ENCODE results near the gene OR10T2.
"Not testable (repeated sequence)": the region's sequence is repeated elsewhere in the genome, so short reads cannot be mapped to it uniquely, and the experiment has no call there.

OR10T2 gene, protein sequence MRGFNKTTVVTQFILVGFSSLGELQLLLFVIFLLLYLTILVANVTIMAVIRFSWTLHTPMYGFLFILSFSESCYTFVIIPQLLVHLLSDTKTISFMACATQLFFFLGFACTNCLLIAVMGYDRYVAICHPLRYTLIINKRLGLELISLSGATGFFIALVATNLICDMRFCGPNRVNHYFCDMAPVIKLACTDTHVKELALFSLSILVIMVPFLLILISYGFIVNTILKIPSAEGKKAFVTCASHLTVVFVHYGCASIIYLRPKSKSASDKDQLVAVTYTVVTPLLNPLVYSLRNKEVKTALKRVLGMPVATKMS

DNA sequence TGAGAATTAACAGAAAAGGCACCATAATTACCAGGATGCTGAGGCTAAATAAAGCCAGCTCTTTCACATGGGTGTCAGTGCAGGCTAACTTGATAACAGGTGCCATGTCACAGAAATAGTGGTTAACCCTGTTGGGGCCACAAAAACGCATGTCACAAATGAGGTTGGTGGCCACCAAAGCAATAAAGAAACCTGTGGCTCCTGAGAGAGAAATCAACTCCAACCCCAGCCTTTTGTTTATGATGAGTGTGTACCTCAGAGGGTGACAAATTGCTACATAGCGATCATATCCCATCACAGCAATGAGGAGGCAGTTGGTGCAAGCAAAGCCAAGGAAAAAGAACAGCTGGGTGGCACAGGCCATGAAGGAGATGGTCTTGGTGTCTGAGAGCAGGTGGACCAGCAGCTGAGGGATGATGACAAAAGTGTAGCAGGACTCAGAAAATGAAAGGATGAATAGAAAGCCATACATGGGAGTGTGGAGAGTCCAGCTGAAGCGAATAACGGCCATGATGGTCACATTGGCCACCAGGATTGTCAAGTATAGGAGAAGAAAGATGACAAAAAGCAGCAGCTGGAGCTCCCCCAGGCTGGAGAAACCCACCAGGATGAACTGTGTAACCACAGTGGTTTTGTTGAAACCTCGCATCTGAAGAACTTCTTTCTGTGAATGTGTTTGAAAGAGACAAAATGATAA lies at the start of gene OR10T2:
Gene OR10T2 (minus strand): TSS at position 649 of the 697 bp plus-strand sequence. CDS start 0 bp downstream, at position 649.
- DNase-seq (ENCODE audit: low read depth) = no peak

DNA sequence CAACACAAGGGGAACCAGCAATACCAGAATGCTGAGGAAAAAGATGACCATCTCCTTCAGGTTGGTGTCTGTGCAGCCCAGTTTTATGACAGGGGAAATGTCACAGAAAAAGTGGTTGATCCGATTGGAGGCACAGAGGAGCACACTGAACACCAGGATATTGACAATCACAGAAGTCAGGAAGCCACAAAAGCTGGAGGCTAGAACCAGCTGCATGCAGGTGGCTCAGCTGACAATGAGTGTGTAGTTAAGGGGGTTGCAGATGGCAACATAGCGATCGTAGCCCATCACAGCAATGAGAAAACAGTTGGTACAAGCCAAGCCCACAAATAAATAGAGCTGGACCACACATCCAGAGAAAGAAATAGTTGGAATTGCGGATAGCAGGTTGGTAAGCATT lies 46.1 kb upstream of the OR10T2 start:
- no peak for DNase-seq (ENCODE audit: low read depth)

DNA sequence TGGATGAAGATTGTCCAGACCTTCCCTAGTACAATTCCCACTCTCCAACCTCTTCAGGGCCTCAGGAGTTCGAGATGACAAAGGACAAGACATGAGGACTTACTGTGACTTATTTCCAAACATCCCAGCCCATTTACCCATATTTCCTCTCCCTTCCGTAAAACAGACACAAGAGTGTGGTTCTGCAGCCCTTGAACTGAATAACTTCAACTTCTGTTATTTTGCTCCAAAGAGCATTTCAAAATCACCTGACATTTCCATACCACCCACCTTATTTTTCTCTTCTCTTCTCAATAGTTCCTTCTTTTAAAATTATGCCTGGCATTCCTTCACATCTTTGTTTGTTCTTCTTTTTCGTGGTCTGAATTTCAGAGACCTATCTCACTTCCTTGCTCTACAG lies 35.5 kb upstream of the OR10T2 start:
- no peak for DNase-seq (ENCODE audit: low read depth)

DNA sequence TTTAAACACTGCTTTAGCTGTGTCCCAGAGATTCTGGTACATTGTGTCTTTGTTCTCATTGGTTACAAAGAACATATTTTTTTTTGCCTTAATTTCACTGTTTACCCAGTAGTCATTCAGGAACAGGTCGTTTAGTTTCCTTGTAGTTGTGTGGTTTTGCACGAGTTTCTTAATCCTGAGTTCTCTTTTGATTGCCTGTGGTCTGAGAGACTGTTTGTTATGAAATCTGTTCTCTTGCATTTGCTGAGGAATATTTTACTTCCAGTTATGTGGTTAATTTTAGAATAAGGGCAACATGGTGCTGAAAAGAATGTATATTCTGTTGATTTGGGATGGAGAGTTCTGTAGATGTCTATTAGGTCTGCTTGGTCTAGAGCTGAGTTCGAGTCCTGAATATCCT lies 30.9 kb upstream of the OR10T2 start:
- not testable (repeated sequence) for DNase-seq (ENCODE audit: low read depth)

DNA sequence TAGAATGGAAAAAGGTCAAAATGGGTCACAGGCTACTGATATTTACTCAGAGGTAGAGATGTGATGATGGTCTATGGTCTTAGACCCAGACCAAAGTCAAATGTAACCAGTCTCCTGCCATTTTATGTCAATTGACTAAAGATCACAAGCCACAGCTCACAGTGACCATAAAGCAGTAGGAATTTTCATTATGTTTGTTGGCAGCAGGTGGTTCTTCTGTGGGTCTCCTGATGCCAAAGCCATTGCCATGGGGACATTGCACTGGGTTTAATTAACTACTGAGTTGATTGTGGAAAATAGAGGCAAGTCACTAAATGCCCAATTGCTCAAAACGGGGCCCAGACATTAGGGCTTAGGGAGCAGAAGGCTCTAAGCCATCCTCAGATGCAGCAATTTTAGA lies 26.9 kb upstream of the OR10T2 start, which contains the start of gene OR10K2:
Gene OR10K2 (minus strand): TSS at position 101 of the 400 bp plus-strand sequence. CDS start 5,371 bp downstream, outside the sequence.
- DNase-seq (ENCODE audit: low read depth) = no peak

DNA sequence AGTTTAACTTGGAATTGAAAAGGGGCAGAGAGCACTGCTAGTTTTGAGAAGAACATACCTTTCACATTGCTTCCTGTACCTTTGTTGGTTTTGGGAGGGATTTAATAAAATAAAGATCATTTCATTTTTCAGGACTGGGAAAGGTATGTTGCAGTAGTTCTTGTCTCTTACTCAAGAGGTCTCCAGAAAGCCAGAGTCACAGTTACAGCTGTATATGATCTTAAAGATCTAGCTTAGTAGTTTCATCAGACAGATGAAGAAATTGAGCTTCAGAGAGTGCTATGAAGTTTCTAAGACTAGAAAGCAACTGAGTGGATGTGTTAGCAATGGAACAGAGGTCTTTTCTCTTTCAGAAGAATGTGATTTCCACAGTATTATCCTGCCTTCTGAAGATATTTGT lies 25.8 kb upstream of the OR10T2 start:
- DNase-seq (ENCODE audit: low read depth) = no peak

DNA sequence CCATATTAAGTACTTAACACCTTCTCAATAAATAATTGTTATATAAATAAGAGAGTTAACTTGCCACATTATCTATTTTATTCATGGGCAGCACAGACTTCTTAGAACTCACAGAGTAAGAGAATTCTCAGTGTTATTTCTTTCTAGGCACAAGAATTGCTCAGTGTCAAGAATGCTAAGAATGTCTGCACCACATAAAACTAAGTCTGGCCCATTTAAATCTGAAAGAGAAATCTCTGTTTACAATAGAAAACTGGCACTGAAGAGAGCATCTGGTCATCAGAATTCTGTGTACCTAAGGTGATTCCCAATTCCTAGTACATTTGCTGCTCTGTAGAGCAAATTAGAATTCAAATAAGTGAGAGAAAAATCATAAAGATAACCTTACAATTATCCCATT lies 22.9 kb upstream of the OR10T2 start:
- no peak for DNase-seq (ENCODE audit: low read depth)

DNA sequence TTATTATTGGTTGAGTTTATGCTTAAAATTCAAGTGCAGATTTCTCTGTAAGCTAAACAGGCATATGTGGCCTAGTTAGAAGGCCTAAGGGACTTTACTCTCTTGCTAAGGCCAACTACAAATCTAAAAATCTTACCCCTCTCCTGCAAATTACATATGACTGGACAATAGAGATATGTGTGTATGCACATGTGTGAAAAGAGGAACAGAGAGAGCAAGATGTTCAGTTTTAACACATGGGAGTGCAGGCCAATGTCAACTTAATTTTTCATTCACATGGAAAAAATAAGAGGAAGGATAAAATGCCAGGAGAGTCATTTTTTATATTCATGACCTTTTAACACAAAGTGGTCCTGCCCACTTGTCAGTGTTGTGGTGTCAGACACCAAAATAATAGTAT lies 18.3 kb upstream of the OR10T2 start:
- DNase-seq (ENCODE audit: low read depth) = no peak

DNA sequence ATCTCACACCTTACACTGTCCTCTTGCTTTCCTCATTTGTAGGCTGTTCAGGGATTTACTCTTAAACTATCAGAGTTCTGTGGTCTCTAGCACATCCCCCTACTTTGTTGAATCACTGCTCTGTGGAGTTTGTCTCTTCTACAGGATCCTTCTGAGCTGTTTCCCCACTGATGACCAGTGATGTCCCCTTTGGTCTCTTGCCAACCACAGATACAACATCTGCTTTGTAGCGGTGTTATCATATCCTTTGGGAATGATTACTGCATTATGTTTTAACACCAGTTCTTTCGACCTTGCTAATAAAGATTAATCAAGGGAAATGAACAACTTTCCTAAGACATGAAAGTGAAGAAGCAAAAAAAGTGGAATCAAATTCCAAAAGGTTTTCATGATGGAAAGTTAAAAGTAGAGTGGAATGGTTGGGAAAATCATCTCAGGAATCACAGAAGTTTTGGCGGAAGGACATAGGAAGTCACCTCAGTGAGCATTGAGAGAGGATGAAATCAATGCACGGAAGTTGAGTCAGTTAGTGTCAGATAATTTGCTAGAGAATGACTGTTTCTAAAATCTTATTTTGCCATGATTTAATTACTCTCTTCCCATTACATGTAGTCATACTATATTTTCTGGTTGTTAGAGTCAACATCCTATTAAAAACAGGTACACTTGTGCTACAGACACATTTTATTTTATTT lies 15.5 kb upstream of the OR10T2 start:
- no peak for DNase-seq (ENCODE audit: low read depth)

DNA sequence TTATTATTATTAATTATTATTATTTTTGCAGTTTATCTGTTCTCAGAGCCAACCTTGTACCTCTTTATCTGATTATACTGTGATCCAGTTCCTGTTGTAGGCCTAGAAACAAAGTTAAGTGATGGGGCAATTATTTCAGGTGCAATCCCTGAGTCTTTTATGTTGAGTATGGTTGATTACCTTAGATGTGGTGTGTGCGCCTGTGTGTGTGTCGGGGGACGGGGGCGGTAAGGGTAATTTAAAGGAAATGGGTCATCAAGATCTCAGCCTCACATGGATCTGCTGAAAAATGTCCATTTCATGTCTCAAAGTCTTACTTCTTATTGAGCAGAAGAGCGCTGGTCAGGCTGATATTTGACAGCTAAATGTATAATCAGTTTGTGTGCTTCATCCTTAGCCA lies 7.8 kb upstream of the OR10T2 start:
- DNase-seq (ENCODE audit: low read depth) = no peak

DNA sequence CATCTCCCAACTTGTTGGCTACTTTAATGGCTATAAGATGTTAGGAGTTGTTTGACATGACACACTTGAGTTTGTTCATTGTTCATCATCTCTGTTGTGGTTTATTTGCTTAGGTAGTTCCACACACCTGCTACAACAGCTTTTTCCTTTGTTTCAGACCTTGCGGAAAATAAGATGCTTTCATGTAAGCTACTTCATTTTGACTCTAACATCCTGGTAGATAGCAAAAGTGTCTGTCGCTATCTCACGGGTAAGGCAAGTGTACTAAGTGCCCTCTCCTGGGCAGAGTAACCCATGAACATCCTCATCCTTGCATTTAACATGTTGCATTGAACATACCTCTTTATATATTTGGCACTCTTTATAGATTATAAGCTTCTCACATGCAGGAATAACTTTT lies 1.6 kb upstream of the OR10T2 start:
- no peak for DNase-seq (ENCODE audit: low read depth)

DNA sequence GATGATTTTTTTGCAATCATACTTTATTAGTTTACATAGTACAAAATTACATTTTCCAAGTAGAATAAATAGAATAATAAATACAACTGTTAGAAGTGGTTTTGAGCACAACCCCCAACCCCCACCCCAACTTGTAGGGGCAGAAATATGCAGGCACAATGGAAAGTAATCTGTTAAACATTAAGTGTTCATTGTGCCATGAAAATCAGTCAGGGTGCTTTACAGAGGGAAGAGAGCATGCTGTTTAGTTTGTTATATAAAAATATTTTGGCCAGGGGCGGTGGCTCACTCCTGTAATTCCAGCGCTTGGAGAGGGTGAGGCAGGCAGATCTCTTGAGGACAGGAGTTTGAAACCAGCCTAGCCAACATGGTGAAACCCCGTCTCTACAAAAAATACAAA lies 2.6 kb downstream of the OR10T2 start:
- no peak for DNase-seq (ENCODE audit: low read depth)

DNA sequence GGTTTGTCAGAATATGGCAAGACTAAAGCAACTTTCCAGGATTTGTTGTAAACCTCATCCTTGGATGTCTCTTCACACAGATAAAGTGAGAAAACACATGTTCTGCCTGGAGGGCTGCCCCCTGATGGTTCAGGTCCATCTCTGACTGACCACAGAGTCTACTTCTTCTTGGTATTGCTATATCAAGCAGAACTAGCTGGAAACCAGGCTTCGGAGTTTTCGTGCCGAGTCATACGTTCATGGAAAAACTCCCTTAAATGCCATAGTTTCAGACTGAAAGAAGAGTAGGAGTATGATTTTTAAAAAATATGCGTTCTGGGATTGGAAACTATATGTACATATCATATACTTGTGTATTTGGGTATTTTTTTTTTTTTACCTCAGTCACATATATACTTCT lies 5.8 kb downstream of the OR10T2 start:
- DNase-seq (ENCODE audit: low read depth) = no peak

DNA sequence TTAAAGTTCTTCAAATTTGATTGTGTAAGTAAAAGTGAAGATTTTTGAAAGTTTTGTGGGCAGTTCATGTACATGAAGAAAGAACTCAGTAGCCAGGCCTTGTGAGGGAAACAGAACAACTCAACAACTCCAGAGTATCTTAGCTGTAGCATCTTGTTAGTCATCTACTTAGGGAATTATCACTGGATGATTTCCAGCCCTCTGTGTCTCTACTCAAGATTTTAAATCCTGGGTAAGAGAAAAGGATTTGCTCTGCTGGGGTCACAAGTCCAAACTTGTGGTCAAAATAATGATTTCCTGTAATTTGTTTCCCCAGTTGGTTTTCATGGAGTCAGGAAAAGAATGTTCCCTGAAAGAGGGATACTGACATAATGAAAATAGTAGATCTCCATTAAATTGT lies 8.2 kb downstream of the OR10T2 start:
- no peak for DNase-seq (ENCODE audit: low read depth)

DNA sequence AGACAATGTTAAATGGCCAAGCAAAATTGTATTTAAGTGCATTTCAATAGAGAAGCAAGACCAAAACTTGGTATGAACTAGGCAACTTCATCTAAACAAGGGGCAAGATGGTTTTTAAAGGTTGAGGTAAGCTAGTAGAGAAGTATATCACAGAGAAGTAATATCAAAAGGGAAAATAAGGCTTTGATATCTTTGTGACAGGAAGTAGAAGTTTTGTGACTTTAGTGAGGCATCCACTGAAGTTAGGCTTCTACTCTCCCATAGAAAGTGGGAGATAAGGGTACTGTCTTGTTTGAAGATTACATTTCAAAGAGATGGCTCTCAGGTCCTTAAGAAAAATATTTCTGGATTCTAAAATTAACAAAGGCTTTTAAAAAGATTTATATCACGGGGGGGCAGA lies 8.9 kb downstream of the OR10T2 start:
- DNase-seq (ENCODE audit: low read depth) = no peak

DNA sequence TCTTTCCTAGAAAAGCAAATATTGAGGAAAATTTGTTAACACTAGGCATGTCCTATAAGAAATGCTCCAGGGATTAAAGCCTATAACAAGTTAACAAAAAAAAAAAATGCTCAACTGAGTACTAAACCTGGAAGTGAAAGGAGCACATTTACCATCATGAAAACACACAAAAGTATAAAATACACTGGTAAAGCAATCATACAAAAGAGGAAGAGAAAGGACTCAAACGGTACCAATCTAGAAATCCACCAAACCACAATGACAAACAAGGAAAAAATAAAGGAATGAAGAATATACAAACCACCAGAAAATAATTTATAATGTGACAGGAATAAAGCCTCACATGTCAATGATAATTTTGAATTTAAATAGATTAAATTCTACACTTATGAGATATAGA lies 24.4 kb downstream of the OR10T2 start:
- no peak for DNase-seq (ENCODE audit: low read depth)

DNA sequence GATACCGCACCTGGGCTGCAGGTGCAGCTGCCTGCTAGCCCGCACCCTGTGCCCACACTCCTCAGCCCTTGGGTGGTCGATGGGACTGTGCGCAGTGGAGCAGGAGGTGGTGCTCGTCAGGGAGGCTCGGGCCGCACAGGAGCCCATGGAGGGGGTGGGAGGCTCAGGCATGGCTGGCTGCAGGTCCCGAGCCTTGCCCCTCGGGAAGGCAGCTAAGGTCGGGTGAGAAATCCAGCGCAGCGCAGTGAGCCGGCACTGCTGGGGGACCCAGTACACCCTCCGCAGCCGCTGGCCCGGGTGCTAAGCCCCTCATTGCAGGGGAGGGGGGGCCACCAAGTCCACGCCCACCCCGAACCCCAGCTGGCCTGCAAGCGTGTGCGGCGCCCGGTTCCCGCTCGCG lies 25.2 kb downstream of the OR10T2 start:
- DNase-seq (ENCODE audit: low read depth) = not testable (repeated sequence)

DNA sequence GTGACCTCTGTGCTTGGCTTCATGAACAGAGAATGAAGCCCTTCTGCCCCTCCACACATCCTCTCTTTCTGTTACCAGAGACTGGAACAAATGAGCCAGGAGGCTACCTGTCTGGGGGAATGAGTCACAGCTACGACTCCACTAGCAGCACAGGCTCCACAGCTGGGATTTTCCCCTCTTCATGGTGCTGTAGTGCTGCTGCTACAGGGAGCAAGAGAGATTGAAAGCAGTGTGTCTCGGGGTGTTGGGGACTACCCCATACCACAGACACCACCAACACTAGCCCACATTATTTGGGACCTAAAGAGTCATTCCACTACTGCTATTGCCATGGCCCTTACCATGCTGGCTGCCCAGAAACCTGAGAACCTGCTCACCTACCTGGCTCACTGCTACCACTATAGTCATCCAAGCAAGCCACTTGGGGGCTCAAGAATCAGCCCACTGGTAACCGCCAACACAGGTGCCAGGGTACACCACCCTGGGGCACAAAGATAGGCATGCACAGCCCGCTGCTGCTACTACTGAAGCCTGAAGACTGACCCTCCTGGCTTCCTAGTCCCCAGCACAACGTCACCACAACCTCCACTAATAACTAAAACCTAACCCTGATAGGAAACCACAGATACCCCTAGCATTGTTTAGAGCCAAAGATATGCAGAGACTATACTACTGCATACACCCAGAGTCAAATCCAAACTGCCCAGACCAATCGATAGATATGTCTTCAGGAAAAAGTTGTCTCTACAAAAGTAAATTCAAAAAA lies 27.9 kb downstream of the OR10T2 start:
- DNase-seq (ENCODE audit: low read depth) = no peak

DNA sequence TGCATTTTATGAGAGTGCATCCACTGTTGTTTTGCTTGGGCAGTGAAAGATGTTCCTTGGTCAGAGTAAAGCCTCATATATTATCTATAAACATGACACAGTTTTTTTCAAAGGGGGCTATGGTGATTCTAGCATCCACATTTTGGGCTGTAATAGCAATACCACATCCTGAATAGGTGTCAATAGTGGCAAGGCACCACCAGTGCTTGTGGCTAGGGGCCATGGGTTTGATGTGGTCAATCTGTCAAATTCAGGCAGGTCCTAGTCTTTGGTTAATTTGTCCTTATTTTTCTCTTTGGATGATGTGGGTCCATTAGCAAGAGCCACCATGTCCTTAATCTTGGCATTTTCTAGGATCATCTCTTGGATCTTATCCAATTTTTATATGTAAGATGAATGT lies 32.5 kb downstream of the OR10T2 start:
- no peak for DNase-seq (ENCODE audit: low read depth)

DNA sequence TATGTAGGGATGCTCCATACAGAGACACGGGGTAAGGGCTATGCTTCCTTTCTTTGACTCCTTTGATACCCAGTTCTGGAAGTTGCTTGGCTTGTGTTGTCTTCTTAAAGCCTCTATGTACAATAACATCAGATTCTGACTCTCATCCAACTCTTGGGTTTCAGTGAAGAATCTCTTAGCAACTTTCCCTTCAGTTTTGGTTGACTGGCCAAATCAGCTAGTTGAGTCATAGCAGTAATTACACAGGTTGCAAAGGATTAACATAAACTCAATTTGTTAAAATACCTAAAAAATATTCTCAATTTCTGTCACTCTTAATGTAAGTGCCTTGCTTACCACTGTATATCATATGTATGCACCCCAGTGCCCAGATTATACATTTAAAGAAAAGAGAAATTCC lies 36.3 kb downstream of the OR10T2 start:
- DNase-seq (ENCODE audit: low read depth) = no peak

DNA sequence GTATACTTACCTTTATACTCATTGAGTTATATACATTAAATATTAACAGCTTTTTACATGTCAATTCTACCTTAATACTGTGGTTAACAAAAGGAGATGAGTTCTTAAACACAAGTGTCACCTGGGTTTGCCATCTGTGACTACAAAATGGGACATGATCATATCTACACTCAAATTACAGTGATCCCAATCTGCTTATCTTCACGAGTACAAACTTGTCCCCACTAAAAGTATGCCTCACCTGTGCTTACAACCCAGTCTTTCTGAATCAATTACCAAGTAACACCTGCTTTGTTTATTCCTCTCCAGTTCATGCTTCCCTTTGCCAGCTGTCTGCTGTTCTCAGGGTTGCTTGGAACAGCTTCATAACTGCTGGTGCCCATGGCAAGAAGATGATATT lies 36.8 kb downstream of the OR10T2 start:
- no peak for DNase-seq (ENCODE audit: low read depth)

DNA sequence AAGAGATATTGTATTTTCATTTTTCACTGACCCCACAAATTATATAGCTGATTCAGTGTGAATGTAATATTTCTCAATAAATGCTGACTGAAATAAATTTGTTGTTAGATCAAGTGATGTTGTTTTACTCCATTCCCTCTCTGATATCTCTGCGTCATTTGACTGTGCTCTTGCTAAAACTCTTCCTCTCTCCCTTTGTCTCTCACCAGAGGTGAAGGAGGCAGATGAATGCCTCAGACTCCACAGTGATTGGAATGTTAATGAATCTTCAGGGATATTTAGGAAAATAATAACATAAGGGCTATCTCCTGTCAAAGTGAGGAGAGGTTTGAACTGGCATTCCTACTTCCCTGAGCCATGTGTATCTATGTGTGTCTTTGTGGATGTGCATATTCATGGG lies 41.8 kb downstream of the OR10T2 start:
- no peak for DNase-seq (ENCODE audit: low read depth)

Measured in activated gamma-delta T cell treated with anti-CD3 and anti-CD28 coated beads, Interleukin-2, amount 50 U/mL, for 16 hours (primary cell).